Stimulated activated CD8-positive, alpha-beta memory T cell treated with anti-CD3 and anti-CD28 coated beads, Interleukin-12 subunit alpha, Interleukin-12 subunit beta, amount 100 ng/mL, for 1 hour (primary cell): ENCODE data around the gene MAP3K20.
"Not testable (repeated sequence)": the region's sequence is repeated elsewhere in the genome, so short reads cannot be mapped to it uniquely, and the experiment has no call there.

Source experiments
- DNase-seq: peaks from one replicate; pipeline ENCODE4 v3.0.0-alpha.2; 2020; ENCODE audit warnings: low read depth

MAP3K20 gene

GRCh38 chr2:173235947-173236803, 160.5 kb downstream of the MAP3K20 start:
- DNase-seq = no peak

DNA sequence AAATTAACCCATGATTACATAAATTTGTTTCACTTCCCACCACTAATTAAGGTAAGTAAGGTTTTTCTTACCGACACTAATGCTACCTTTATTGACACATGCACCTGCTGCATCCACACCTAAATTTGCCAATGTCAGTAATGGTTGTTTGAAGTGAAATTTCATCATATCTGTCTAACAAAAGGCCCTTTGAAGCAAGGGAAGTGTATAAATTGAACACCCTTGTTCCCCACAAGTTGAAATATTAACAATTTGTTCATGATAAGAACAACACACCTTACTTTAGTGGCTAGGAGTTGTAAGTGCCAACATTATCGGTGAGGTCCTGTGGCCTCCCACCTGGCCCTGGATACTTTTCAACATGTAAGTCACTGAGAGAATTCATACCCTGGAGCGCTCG, 162.7 kb downstream of the MAP3K20 start:
- no peak for DNase-seq

DNA sequence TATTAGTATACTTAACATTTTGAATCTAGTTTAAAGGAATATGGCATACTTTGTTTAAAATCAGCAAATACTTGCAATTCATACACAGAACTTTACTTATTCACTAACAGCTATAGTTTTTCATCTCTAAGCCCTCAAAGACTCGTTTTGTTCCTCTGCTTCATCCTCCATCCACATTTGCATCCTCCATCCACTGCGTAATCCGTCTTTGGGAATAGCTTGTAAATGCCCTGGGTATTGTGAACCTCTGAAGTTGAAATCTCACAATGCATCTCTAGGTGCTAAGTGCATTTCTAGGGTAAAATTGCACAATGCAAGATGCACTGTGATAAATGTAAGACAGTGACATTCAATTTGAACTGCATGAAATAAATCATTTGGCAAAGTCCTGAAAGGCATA, 163.2 kb downstream of the MAP3K20 start:
- DNase-seq = no peak

GRCh38 chr2:173239644-173240043, 164.0 kb downstream of the MAP3K20 start:
- no peak for DNase-seq

DNA sequence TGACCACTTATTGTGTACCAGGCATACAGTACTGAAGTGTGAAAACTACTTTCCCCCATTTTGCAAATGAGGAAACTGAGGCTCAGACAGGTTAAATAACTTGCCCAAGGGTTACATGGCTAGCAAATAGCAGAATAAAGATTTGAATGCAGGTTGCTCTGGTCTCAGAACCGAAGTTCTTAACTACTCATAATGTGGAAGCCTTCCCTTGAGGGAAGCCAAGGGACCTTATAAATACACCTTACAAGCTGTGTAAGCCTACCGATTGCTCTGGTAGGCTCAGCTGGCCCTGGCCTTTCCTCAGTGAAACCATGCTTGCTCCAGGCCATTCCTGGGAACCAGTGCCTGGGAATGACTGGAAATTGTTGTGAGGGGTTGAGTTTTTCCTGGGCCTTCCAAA, 164.4 kb downstream of the MAP3K20 start:
- DNase-seq = no peak

- DNase-seq = no peak
Measured at GRCh38 chr2:173241643-173242042, 166.0 kb downstream of the MAP3K20 start.

GRCh38 chr2:173247156-173247555, 171.5 kb downstream of the MAP3K20 start:
- DNase-seq = no peak

DNA sequence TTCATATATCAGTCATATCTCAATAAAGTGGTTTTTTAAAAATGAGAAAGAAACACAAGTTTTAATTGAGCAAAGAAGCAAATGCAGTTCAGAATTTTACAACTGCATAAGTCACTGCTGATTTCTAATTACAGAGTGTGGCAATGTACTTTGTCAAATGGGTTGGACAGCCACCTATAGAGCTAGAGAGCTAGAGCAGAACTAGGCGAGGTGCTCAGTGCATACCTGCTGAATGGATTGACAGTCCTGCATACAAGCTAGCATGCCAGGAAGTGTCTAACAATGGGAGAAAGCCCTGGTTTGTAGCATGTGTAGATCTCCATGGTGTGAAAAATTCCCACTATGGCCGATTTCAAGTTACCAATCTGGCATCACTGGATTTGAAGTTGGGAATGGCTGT, 172.7 kb downstream of the MAP3K20 start:
- no peak for DNase-seq

- no peak for DNase-seq
Measured at GRCh38 chr2:173249661-173250641, 174.3 kb downstream of the MAP3K20 start.

- DNase-seq = no peak
Measured at GRCh38 chr2:173251225-173251624, 175.6 kb downstream of the MAP3K20 start.

DNA sequence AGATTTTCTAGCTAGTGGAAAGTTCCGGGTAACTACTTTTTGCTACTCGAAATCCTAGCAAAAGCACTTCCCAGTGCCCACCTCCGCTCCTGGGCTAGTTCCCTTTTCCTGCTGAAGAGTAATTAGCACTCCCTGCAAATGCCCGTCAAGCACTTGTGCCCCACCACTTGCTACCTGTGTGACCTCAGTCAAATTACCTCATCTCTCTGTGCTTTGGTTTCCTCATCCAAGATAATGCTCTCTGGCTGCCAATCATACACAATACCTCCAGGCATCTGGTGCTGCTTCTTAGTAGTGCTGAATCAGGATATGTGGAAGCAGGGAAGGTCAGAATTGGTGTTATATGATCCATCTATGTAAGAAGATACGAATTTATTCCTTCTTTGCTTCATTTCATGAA, 176.9 kb downstream of the MAP3K20 start:
- DNase-seq = no peak

DNA sequence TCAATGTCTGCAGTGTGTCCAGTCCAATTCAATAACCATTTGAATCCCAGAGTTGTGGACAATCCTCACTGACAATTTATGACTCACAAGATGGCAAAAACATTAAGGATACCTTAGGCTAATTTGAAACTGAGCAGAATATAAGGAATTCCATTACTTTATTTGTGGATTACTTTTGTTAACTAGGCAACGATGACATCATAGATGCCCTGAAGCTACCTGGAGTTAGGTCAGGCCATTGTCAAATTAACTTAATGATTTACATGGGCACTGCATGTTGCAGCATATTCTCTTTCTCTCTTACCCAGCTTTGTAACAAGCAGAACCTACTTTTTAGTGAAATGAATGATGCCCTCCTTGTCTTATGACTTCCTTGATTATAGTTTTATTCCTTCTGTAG, 179.0 kb downstream of the MAP3K20 start:
- no peak for DNase-seq

- no peak for DNase-seq
Measured at GRCh38 chr2:173258701-173259100, 183.1 kb downstream of the MAP3K20 start.

- DNase-seq = not testable (repeated sequence)
Measured at GRCh38 chr2:173262356-173262755, 186.7 kb downstream of the MAP3K20 start.

GRCh38 chr2:173264151-173264550, 188.5 kb downstream of the MAP3K20 start:
- DNase-seq = no peak

DNA sequence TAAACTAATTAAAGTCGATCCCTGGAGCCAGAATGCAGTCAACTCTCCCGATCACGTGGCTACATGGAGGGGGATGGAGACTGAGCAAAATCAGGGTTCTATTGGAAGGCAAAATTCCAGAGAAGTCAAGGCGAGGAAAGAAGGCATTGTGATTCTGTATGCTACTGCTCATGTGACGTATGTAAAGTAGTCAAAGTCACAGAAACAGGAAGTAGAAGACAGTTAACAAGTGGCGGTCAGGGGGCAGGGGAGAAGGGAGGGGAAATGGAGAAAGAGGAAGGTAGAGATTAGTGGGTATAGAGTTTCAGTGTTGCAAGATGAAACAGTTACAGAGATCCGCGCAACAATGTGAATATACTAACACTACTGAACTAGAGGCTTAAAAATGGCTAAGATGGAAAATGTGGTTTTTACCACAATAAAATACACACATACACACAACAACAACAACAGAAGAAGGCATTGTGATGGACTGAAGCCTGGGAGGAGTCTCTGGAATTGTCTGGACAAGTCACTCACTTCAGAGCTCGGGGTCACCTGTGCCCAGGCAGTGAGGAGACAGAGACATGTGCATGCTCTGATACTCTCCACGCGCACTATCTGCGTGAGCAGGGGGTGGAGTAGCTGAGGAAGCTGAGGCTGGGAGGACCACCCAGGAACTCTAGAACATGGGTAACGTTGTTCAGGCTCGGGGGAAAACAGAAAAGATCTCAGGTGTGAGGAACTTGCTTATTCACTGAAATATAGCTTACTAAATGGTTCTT, 189.1 kb downstream of the MAP3K20 start:
- DNase-seq = no peak

DNA sequence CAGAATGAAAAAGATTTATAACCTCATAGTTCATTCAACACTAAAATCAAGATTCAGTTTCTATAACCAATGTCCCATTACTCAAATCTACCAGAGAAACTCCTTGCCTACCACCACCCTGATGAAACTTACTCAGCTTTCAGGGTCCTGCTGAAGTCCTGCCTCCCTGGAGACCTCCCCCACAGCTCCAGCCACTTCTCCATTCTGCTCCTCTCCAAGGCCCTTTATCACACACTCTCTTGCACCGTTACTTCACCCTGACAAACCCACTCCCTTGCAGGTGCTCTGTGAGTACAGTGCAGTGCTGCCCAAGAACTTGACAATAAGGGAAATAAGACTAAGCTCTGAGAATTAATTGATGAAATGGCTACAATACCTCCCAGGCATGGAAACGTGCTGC, 195.5 kb downstream of the MAP3K20 start:
- no peak for DNase-seq

GRCh38 chr2:173271825-173272224, 196.2 kb downstream of the MAP3K20 start:
- no peak for DNase-seq

- no peak for DNase-seq
Measured at GRCh38 chr2:173272849-173273248, 197.2 kb downstream of the MAP3K20 start.

- DNase-seq = no peak
Measured at GRCh38 chr2:173278794-173279526, 203.3 kb downstream of the MAP3K20 start.

GRCh38 chr2:173279527-173279868, 203.9 kb downstream of the MAP3K20 start:
- no peak for DNase-seq

- no peak for DNase-seq
Measured at GRCh38 chr2:173280853-173281252, 205.2 kb downstream of the MAP3K20 start.
